NT2/D1 (cell line): ENCODE measurements around the gene NEK1.

Experiments used
- YY1 ChIP-seq: IDR thresholded peaks from 2 replicates; pipeline ENCODE4 v1.6.1; 2011; ENCODE audit not compliant: insufficient read length, insufficient read depth
- ZNF274 ChIP-seq: IDR thresholded peaks from 2 replicates; pipeline ENCODE4 v1.6.1; 2011; ENCODE audit warnings: mild to moderate bottlenecking, low read depth, low read length

DNA sequence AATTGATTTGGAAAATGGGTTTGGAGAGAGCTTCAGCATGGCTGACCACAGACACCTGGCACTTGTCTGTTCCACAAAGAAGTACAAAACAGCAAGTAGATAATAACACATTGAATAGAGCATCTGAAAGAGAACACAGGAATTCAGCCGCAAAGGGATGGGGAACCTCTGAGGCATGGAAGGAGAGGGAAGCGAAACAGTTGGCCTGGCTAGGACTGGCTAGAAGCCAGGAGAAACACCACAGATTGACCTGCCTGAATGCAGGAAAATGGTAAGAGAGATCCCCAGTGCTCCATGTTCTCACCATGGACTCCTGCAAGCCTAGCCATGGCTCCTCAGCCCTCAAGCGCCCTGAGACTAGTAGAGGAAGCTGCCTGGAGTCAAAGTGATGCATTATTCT, 171.9 kb downstream of the NEK1 start:
- TF ChIP-seq ZNF274 (no peak), YY1 (no peak)
